Activated T-helper 1 cell treated with Interleukin-2 at 50 U/mL for 16 hours (primary cell): Measurements from ENCODE around the gene ABLIM2.

ENCODE experiments used
- DNase-seq: peaks from one replicate; pipeline ENCODE4 v3.0.0-alpha.2; 2020; ENCODE audit warnings: low read depth

ABLIM2 gene

DNA sequence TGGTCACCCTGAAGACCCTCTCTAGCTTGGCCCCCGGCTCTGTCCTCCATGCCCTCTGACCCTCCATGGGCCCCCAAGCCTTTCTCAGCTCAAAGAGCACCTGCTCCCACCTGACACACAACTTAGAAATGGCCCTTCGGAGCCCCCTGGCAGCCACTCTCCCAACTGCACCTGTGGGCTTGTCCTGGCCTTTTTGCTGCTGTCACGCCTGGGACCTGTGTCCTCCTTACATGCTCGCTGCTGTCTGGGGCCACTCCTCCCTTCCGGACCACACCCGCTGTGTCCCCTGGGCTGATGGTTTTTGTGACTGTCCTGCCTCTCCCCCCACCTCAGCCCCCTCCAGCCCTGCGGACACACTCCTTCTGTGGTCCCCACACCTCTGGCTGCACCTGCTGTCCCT is 112.7 kb downstream of the ABLIM2 start:
- DNase-seq = no peak

GRCh38 chr4:8044699-8045098 is 113.9 kb downstream of the ABLIM2 start:
- no peak for DNase-seq

DNA sequence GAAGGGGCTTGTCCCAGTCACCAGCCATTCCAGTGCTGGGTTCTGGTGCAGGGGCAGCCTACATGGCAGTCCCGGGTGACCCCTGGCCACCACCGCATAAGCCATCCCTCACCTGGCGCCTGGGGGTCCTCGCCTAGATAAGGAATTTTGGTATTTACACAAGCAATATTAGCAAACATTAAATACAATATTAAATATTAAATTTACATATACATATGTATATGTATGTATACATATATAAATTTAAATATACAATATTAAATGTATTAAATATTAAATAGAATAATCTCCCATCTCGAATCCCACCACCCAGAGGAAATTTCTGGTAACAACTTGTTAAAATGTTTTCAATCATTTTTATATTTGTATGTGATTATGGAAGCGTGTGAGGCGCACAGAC is 114.4 kb downstream of the ABLIM2 start:
- DNase-seq = no peak

DNA sequence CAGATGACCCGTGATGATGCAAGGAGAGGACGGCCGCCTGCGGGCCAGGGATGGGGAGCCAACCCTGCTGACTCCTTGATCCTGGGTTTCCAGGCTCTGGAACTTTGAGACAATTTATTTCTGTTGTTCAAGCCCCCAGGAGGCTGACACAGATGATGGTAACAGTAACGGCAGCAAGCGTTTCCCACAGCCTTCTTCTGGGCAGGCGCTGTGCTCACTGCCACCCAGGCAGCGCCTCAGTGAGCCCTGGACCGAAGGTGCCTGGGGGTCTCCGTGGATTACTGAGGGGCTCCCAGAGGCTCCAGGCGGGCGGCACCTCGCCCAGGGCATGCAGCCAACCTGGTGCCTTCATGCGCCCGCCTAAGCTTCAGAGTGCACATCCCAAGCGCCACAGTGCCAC is 115.0 kb downstream of the ABLIM2 start:
- DNase-seq = no peak

- DNase-seq = no peak
These were observed 116.7 kb downstream of the ABLIM2 start for GRCh38 chr4:8041868-8042267.

DNA sequence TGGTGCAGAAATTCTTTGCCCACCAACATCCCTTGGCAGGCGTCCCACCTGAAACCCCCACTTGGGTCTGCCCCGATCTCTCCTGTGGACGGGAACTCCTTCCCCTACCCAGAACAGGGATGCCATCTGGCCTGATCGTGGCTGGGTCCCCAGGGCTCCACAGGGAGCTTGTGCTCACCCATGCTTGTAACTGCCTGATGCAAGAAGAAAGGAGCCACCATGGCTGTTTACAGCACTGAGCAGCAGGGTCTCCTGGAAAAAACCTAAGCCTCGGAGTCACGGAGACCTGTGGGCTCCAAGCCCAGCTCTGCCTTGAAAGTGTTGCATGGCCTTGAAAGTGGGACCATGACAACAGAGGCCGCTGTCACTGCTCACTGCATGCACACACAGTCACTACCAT is 117.4 kb downstream of the ABLIM2 start:
- no peak for DNase-seq

DNA sequence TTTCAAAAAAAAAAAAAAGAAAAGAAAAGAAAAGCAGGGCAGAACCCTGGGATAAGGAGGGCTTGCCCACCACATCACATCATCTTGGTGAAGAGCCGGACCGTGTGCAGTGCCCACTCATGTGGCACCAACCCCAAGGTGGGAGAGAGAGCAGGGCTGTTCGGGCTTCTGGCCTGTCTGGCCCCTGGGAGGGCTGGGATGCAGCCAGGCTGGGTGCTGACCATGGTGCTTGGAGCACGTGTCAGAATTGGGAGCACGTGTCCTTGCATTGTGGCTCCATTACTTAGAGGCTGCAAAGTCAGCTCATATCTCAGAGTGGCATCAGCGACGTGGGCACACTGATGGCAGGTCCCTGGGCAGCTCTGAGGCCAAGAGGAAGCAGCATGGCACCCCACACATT is 118.0 kb downstream of the ABLIM2 start:
- DNase-seq = no peak

DNA sequence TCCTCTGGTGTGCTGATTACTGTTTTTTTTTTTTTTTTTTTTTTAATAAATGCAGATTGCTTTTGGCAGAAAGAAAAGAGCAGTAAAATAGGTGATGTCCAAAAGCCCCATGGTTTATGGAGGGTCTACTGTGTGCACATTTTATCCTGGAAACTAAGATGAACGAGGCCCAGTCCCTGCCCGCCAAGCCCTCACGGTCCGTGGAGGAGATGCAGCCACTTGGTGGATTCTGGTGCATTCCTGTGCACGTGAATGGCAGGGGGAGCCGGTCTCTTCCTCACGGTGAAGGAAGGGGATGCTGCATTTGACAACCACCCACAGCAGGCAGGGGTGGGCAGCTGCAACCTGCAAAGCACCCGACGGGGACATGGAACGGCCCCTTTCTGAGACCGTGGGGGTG is 118.8 kb downstream of the ABLIM2 start:
- DNase-seq = no peak

DNA sequence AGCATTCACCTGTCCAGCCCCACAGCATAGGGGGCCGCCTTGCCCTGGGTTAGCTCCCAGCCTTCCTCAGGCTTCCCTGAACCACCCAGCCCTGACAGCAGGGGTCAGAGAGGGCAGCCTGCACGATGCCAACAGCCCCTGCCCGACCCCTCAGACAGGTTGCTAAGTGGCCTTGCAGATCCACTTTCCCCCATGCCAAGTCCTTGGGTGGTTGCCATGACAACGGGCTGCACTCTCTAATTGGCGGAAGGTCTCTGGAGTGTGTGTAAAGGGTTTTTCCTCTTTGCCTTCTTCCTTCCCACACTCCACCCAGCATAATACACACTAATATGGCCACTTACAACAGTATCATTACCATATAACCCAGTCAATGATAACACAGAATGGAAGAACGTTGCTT is 119.3 kb downstream of the ABLIM2 start:
- DNase-seq = no peak

DNA sequence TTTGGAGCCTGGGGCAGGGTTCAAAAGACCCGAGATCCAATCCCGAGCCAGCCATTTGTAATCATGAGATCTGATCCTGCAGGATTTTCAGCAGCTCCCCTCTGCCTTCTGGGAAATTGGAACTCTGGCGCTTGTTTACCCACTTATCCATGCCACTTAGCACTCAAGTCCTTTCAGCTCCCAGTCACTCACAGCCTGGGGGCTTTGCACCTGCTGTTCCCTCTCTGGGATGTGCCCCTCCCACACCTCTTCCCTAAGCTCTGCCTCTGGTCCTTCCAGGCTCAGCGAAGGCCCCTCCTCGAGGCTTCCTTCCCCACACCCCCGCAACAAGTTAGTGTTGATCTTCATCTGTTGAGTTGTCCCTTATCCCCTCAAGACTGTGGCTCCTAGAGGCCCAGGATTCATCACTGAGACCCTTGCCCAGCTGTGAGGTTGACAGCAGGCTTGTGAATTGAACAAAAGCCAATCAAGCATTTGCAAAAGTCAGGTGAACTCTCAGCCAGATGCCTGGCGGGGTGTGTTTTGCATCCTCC is 119.8 kb downstream of the ABLIM2 start:
- no peak for DNase-seq

- no peak for DNase-seq
These were observed 120.5 kb downstream of the ABLIM2 start for GRCh38 chr4:8038083-8038482.

- DNase-seq = no peak
These were observed 121.4 kb downstream of the ABLIM2 start for GRCh38 chr4:8037150-8037769.

DNA sequence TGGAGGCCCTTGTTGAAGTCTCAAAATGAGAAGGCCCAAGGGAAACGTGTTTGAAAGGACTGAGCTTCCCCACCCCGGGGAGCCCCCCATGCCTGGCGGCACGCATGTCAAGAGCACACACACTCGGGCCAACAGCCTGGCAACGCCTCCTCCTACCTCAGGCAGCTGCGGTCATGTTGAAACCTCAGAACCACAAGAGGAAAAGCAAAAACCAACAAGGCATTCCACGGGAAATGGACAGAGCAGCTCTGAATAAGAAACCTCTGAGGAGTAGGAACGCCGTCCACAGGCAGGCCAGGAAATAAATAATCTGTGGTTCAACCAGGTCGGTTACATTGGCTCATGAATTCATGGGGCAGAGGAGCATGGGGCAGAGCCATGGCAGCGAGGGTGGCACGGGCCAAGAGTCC is 123.2 kb downstream of the ABLIM2 start:
- DNase-seq = no peak

DNA sequence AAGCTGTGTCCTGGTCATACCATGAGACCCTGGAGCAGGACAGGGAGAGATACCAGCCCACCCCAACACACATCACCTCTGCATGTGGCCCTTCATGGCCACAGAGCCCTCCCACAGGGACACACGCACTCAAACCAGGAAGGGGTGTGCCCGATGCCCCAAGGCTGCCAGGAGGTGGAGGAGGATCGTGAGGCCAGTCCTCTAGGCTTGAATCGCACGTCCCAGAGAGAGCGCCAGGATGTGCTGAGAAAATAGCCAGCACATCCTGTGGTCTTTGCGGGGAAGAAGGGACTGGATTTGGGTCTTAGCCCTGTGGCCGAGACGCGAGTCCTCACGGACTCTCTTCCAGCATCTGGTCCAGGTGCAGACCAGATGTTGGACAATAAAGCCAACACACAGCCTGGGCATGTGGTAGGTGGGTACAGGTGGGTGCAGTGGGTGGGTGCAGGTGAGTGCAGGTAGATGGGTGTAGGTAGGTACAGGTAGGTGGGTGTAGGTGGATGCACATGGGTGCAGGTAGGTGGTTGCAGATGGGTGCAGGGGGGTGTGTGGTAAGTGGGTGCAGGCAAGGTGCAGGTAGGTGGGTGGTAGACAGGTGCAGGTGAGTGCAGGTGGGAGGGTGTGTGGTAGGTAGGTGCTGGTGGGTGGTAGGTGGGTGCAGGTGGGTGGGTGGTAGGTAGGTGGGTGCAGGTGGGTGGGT is 124.6 kb downstream of the ABLIM2 start:
- DNase-seq = no peak

- DNase-seq = no peak
These were observed 125.4 kb downstream of the ABLIM2 start for GRCh38 chr4:8033067-8033755.

- no peak for DNase-seq
These were observed 126.2 kb downstream of the ABLIM2 start for GRCh38 chr4:8032381-8032780.

GRCh38 chr4:8030121-8030781 is 128.4 kb downstream of the ABLIM2 start:
- no peak for DNase-seq

- DNase-seq = no peak
These were observed 128.9 kb downstream of the ABLIM2 start for GRCh38 chr4:8029689-8030088.

- no peak for DNase-seq
These were observed 129.6 kb downstream of the ABLIM2 start for GRCh38 chr4:8028884-8029568.

GRCh38 chr4:8028368-8028767 is 130.2 kb downstream of the ABLIM2 start:
- no peak for DNase-seq

- no peak for DNase-seq
These were observed 132.2 kb downstream of the ABLIM2 start for GRCh38 chr4:8026453-8026852.

- no peak for DNase-seq
These were observed 132.9 kb downstream of the ABLIM2 start for GRCh38 chr4:8025668-8026067.
